B cell (primary cell): ENCODE data around the gene ESR2.

ENCODE experiments used
- EZH2 ChIP-seq: IDR thresholded peaks from 2 replicates; pipeline ENCODE4 v1.6.1; 2012; ENCODE audit warnings: borderline replicate concordance, low read depth, mild to moderate bottlenecking, moderate library complexity, low read length; ENCODE audit not compliant: insufficient read depth, poor library complexity, severe bottlenecking
- TF ChIP-seq, protein P1 (sequence below): fragments of 200-600 bp; IDR thresholded peaks from one replicate; pipeline ENCODE4 v1.8.0; 2022; ENCODE audit warnings: antibody characterized with exemption, mild to moderate bottlenecking

DNA sequence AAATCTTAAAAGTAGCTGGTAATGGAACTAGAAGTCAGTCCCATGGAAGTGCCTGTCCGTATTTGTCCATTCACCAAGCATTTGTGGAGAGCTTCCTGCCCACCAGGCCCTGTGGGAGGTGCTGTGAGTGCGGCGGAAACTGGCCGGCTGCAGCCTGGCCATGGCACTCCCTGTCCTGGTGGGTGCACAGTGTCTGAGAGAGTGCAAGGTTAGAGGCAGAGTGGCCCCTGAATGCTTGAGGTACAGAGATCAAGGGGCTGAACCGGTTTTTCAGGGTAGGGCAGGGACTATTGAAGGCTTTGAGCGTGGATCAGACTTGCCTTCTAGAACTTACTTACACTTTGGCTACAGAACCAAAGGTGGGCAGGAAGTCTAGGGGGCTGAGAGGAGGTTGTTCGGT, 92.9 kb downstream of the ESR2 start:
- TF ChIP-seq, protein P1, sequence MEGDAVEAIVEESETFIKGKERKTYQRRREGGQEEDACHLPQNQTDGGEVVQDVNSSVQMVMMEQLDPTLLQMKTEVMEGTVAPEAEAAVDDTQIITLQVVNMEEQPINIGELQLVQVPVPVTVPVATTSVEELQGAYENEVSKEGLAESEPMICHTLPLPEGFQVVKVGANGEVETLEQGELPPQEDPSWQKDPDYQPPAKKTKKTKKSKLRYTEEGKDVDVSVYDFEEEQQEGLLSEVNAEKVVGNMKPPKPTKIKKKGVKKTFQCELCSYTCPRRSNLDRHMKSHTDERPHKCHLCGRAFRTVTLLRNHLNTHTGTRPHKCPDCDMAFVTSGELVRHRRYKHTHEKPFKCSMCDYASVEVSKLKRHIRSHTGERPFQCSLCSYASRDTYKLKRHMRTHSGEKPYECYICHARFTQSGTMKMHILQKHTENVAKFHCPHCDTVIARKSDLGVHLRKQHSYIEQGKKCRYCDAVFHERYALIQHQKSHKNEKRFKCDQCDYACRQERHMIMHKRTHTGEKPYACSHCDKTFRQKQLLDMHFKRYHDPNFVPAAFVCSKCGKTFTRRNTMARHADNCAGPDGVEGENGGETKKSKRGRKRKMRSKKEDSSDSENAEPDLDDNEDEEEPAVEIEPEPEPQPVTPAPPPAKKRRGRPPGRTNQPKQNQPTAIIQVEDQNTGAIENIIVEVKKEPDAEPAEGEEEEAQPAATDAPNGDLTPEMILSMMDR = no peak
- TF ChIP-seq EZH2 = no peak
